CD4-positive, alpha-beta T cell treated with Interleukin-4 for 1 hour (primary cell): ENCODE data around the gene PPFIA1.

ENCODE experiments used
- DNase-seq, 2 donors: peaks; one replicate each; pipeline ENCODE4 v3.0.0-alpha.2; 2020 to 2022

The PPFIA1 gene

DNA sequence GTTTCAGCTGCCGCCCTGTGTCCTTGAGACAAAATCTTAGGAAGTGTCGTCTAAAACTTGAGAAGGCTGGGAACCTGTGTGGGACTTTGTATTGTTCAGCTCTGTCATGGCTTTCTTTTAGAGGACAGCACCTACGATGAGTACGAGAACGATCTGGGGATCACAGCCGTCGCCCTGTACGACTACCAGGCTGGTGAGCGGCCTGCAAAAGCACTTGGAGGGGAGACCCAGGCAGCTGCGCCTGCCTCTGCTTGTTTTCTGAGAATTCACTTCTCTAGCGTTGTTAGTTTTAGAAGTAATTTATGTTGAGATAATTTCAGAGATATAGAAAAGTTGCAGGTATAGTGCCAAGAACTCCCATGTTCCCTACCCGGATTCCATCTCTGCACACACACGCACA lies 163.0 kb downstream of the PPFIA1 start:
- DNase-seq: no peak
